Motor neuron (in vitro differentiated cells): Measurements from ENCODE around the gene CYB561D1. TPM values are rescaled to one million over a fixed set of nuclear protein-coding genes. Genes with fewer than 3 reads are reported as not detected.
A peak's percentile ranks its signal among the peaks of the same experiment; 100 is the strongest.

ENCODE experiments used
- ATAC-seq, 8 experiments: fragments of 200-7000 bp; cut with Tn5 transposase; replicated peaks in 6 of 8; 2 replicates each; pipeline ENCODE4 v1.8.0; 2021; ENCODE audit warnings: mild to moderate bottlenecking in 8 of 8, moderate library complexity in 8 of 8
- H3K27ac ChIP-seq, 2 donors: fragments of 250-450 bp; sonication (Bioruptor Pico); 2 replicates each; pipeline ENCODE4 v1.9.0; 2021; ENCODE audit warnings: antibody characterized with exemption in 2 of 2, mild to moderate bottlenecking in 2 of 2, moderate library complexity in 1 of 2
- H3K4me1 ChIP-seq, 2 donors: fragments of 250-450 bp; sonication (Bioruptor Pico); replicated peaks in 1 of 2; 2 replicates each; pipeline ENCODE4 v1.6.1; 2021; ENCODE audit warnings: antibody characterized with exemption in 2 of 2, mild to moderate bottlenecking in 2 of 2, moderate library complexity in 1 of 2
- H3K4me3 ChIP-seq, 5 donors: fragments of 250-450 bp; sonication (Bioruptor Pico); 2 replicates each; pipeline ENCODE4 v1.9.0; 2021; ENCODE audit warnings: antibody characterized with exemption in 5 of 5, mild to moderate bottlenecking in 5 of 5, moderate library complexity in 4 of 5
- WGBS, 10 experiments: fragments of 450-650 bp; shearing (Covaris generic); methylation state at CpG; one replicate each; pipeline ENCODE4 v1.0.0; 2022; 5-methylcytosine and 5-hydroxymethylcytosine counted together
- in situ Hi-C, 9 experiments: fragments of 400-800 bp; cut with MboI; loops; one replicate each; pipeline ENCODE4 v1.15.0; 2021; ENCODE audit warnings: low sequenced_read_pairs in 9 of 9, low pct_unique_long_range_greater_than_20kb in 2 of 9; ENCODE audit not compliant: unreplicated experiment in 9 of 9
- total RNA-seq, 8 experiments: library from RNA; unstranded; fragments of 300-600 nt; gene quantifications; 2 replicates each; pipeline versions ENCODE4 v1.2.3 to v1.2.4, GENCODE V29; 2022

Gene CYB561D1
- total RNA-seq, 8 experiments from 2014 or later, result 5.8 to 12.6 (median 7.5) TPM

- ATAC-seq, result peak in 1 of 8 experiments; percentile 3
- peaks cover 0 to 5% of the 10 kb centered on the region in 2 donors for H3K4me1 ChIP-seq
- WGBS, 10 experiments, result 17 to 96% (median 80%) methylated on average over 1 to 7 of the region's 9 CpGs; no CpG with 5 or more reads in 2 of the 10 experiments
- H3K27ac ChIP-seq, result no peak overlapping the region
- H3K4me3 ChIP-seq, result no peak overlapping the region
- in situ Hi-C loops, result loop anchor here in 4 of 9 experiments (25.0 kb wide), 3 partner anchors 223 to 448 kb away; partner anchors contain the start of genes AHCYL1 (in 3 of the 4) and EPS8L3 (in 2 of the 4)
Observed at GRCh38 chr1:109538827-109539555, 45.1 kb downstream of the CYB561D1 start.

- H3K4me1 ChIP-seq, result peaks cover 0 to 5% of the 10 kb centered on the region in 2 donors
- peak in 5 of 8 experiments; percentile 92 to 97 (median 96) for ATAC-seq
- no peak within 1 kb of the TSS for H3K27ac ChIP-seq
- WGBS, 10 experiments, result 21 to 45% (median 40%) methylated on average over 2 to 6 of the region's 7 CpGs; no CpG with 5 or more reads in 5 of the 10 experiments
- in situ Hi-C loops, result loop anchor here (10.0 to 25.0 kb wide), 6 partner anchors 85 to 448 kb away; partner anchors contain the start of genes AHCYL1 (in 6 of the 9) and EPS8L3 (in 2 of the 9)
- peak within 1 kb of the TSS; percentile 10 to 39 (median 32) for H3K4me3 ChIP-seq
Observed at GRCh38 chr1:109539676-109540075, 45.8 kb downstream of the CYB561D1 start, which contains the start of gene GPR61. Gene GPR61, plus strand, starts transcription at chr1:109539872. Its CDS starts 3,151 bp downstream, at chr1:109543023.

DNA sequence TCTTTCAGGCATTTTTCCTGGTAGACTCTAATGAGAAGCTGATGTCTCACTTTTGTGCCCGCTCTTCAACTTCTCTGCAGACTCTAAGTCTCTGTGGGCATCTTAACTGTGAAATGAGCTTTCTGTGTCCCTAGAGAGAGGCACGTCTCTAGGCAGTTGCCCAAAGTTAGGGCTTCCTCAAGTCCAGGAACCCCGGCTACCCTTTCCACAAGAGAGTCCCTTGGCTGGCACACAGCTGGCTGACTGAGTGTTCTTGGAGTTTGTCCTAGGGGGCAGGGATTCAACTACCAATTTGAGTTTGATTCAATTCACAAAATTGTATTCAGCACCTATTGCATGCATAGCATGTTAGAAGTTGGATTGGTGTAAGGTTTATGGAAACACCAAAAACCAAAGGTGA, 47.2 kb downstream of the CYB561D1 start:
- in situ Hi-C loops, result loop anchor here (10.0 to 25.0 kb wide), 6 partner anchors 84 to 446 kb away; partner anchors contain the start of genes AHCYL1 (in 6 of the 9) and EPS8L3 (in 2 of the 9)
- 0 to 85% (median 59%) methylated on average over 1 to 3 of the region's 3 CpGs; no CpG with 5 or more reads in 2 of the 10 experiments for WGBS, 10 experiments
- Histone ChIP-seq H3K4me3 (no peak overlapping the region), H3K4me1 (peaks cover 0 to 13% of the 10 kb centered on the region in 2 donors), H3K27ac (no peak overlapping the region)
- no peak for ATAC-seq

DNA sequence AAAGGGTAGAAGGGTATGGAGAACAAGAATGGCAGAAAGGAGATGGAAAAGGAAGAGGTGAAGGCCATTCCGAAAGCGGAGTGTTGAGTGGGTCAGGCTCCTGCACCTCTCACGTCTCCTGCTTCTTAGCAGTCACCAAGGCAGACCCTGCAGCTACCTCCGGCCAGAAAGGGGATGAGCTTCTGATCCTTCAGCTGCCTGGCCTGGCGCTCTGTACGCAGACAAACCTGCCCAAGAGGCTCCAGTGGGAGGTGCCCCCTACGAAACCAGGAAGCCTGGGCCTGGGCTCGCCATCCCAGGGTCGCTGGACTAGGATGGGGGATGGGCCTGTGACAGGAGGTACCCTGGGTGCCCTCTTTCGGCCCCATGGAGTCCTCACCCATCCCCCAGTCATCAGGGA, 48.8 kb downstream of the CYB561D1 start:
- Histone ChIP-seq H3K4me3 (no peak overlapping the region), H3K27ac (no peak overlapping the region), H3K4me1 (peaks cover 9 to 26% of the 10 kb centered on the region in 2 donors)
- no peak for ATAC-seq
- WGBS, 10 experiments, result 50 to 93% (median 82%) methylated on average over 1 to 4 of the region's 10 CpGs; no CpG with 5 or more reads in 4 of the 10 experiments
- in situ Hi-C loops, result loop anchor here (10.0 to 25.0 kb wide), 6 partner anchors 82 to 445 kb away; partner anchors contain the start of genes AHCYL1 (in 6 of the 9) and EPS8L3 (in 2 of the 9)

DNA sequence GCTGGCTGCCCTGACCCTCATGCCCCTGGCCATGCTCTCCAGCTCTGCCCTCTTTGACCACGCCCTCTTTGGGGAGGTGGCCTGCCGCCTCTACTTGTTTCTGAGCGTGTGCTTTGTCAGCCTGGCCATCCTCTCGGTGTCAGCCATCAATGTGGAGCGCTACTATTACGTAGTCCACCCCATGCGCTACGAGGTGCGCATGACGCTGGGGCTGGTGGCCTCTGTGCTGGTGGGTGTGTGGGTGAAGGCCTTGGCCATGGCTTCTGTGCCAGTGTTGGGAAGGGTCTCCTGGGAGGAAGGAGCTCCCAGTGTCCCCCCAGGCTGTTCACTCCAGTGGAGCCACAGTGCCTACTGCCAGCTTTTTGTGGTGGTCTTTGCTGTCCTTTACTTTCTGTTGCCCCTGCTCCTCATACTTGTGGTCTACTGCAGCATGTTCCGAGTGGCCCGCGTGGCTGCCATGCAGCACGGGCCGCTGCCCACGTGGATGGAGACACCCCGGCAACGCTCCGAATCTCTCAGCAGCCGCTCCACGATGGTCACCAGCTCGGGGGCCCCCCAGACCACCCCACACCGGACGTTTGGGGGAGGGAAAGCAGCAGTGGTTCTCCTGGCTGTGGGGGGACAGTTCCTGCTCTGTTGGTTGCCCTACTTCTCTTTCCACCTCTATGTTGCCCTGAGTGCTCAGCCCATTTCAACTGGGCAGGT, 49.5 kb downstream of the CYB561D1 start:
- ATAC-seq, result no peak
- Histone ChIP-seq H3K4me1 (peaks cover 9 to 26% of the 10 kb centered on the region in 2 donors), H3K4me3 (no peak overlapping the region), H3K27ac (no peak overlapping the region)
- in situ Hi-C loops, result loop anchor here (10.0 to 25.0 kb wide), 6 partner anchors 81 to 444 kb away; partner anchors contain the start of genes AHCYL1 (in 6 of the 9) and EPS8L3 (in 2 of the 9)
- 13 to 88% (median 59%) methylated on average over 1 to 15 of the region's 24 CpGs; no CpG with 5 or more reads in 3 of the 10 experiments for WGBS, 10 experiments

DNA sequence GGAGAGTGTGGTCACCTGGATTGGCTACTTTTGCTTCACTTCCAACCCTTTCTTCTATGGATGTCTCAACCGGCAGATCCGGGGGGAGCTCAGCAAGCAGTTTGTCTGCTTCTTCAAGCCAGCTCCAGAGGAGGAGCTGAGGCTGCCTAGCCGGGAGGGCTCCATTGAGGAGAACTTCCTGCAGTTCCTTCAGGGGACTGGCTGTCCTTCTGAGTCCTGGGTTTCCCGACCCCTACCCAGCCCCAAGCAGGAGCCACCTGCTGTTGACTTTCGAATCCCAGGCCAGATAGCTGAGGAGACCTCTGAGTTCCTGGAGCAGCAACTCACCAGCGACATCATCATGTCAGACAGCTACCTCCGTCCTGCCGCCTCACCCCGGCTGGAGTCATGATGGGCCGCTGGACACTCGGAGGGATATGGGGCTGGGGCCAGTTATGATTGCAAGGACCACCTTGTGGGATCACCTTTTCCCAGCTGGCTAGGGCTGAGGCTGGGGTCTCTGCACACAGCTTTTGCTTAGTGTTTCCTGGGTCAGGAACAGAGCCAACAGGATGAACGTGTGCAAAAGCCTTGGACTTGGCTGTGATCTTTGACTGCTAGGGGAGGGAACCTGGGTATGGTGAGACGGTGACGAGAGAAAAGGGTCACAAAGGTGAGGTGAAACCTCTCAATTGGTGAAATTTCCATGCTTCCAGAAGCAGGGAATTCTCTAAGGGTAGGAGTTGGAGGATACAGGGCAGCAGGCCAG, 50.3 kb downstream of the CYB561D1 start:
- Histone ChIP-seq H3K4me1 (peaks cover 9 to 26% of the 10 kb centered on the region in 2 donors), H3K27ac (no peak overlapping the region), H3K4me3 (no peak overlapping the region)
- 63 to 88% (median 82%) methylated on average over 3 to 12 of the region's 14 CpGs; no CpG with 5 or more reads in 4 of the 10 experiments for WGBS, 10 experiments
- no peak for ATAC-seq
- in situ Hi-C loops, result loop anchor here (10.0 to 25.0 kb wide), 6 partner anchors 81 to 443 kb away; partner anchors contain the start of genes AHCYL1 (in 6 of the 9) and EPS8L3 (in 2 of the 9)

DNA sequence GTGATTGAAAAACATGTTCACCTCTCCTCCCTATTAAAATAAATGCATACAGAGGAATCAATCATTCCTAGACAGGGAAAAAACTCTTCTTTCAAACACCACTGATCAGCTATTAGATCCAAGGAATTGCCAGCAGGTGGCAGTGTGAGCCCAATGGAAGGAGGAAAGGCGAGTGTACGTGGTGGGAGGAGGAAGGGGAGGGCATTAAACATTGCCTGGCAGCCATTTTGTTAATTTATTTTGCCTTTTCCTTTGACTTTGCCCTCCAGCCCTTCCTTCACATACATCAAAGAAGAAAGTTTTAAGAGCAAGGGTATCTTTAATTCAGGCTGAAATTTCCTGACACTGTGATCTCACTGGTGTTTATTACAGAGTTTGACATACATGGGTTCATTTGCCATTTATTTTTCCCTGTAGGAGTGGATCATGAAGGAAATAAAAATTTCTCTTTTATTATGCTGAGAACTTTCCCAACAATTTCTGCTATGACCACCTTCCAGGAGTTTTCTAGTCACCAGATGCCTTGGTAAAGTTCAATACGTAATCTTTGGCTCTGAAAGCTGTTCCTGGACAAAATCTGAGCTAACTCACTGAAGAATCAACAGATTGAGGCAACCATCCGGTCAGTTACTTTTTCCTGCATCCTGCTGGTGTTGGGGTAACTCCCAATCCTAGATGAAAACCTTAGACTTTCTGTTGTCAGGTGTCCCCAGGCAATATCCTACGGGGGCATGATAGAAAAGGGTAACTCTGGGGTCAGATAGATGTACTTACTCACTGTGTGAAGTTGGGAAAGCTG, 52.6 kb downstream of the CYB561D1 start:
- Histone ChIP-seq H3K4me1 (peaks cover 15 to 33% of the 10 kb centered on the region in 2 donors), H3K27ac (peak overlapping the region; percentile 3 to 20), H3K4me3 (peak overlapping the region; percentile 81 to 97 (median 90))
- WGBS, 10 experiments, result 0 to 83% (median 32%) methylated on average over 1 to 5 of the region's 5 CpGs
- peak; percentile 26 to 51 (median 40) for ATAC-seq
- in situ Hi-C loops, result loop anchor here (10.0 to 25.0 kb wide), 6 partner anchors 78 to 441 kb away; partner anchors contain the start of genes AHCYL1 (in 6 of the 9) and EPS8L3 (in 2 of the 9)

DNA sequence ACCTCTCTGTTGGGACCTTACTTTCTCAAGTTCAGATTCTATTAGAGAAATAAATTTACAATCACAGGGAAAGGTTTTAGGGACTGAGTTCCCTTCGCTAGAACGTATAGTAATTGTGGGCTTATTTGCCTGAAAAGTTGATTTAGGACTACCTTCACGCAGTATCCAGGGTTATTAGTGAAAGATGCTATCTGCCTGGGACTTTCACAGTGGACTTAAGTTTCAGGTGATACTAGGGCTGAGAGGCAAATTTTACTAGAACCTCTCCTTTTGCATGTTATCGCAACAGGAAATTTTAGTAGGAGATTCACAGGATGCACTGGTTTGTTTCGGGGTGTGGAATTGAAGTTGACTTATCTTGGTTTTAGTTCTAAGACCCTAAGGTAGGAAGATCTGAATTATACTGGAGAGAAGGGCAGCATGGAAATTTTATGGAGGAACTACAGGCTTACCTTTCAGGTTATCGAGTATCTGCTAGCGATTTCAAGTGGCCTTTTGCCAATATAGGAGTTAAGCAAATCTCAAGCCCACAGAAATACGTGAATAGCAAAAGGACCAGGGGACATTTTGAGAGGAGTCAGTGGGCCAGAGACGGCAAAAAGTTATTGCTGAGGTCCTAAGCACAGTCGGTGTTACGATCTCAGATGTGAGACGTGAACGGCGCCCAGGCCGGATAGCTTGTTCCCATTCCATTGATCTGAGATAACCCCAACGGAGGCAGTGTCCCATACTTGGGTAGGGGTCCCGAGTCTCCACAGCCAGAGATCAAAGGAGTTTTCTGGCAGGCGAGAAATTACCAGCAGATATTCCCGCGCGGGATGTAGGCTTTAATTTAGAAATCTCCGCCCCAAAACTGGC, 53.8 kb downstream of the CYB561D1 start:
- ATAC-seq, result peak in 7 of 8 experiments; percentile 2 to 19 (median 10)
- in situ Hi-C loops, result loop anchor here (10.0 to 25.0 kb wide), 6 partner anchors 77 to 440 kb away; partner anchors contain the start of genes AHCYL1 (in 6 of the 9) and EPS8L3 (in 2 of the 9)
- peaks cover 15 to 34% of the 10 kb centered on the region in 2 donors for H3K4me1 ChIP-seq
- 0 to 60% (median 15%) methylated on average over 1 to 22 of the region's 22 CpGs for WGBS, 10 experiments
- H3K27ac ChIP-seq, result peak overlapping the region; percentile 90 to 93
- H3K4me3 ChIP-seq, result peak overlapping the region; percentile 81 to 97 (median 90)

- WGBS, 10 experiments, result 0 to 20% (median 1%) methylated on average over 1 to 39 of the region's 68 CpGs
- H3K4me1 ChIP-seq, result peaks cover 15 to 35% of the 10 kb centered on the region in 2 donors
- H3K27ac ChIP-seq, result peak within 1 kb of the TSS; percentile 90 to 93
- H3K4me3 ChIP-seq, result peak within 1 kb of the TSS; percentile 81 to 97 (median 90)
- in situ Hi-C loops, result loop anchor here (10.0 to 25.0 kb wide), 6 partner anchors 76 to 439 kb away; partner anchors contain the start of genes AHCYL1 (in 6 of the 9) and EPS8L3 (in 2 of the 9)
- peak; percentile 89 to 99 (median 98) for ATAC-seq
Observed at GRCh38 chr1:109548321-109549267, 54.7 kb downstream of the CYB561D1 start, which contains the start of gene GNAI3. Gene GNAI3, plus strand, starts transcription at chr1:109548615. Its CDS starts 106 bp downstream, at chr1:109548721.
